SK-N-MC (cell line): ENCODE data around the gene MFSD12.

Experiments used
- EZH2 ChIP-seq: fragments of 200-600 bp; sonication (generic); IDR thresholded peaks from one replicate; pipeline ENCODE4 v1.6.1; 2017; ENCODE audit warnings: antibody characterized with exemption
- POLR2AphosphoS5 ChIP-seq: IDR thresholded peaks from 2 replicates; pipeline ENCODE4 v1.6.1; 2012; ENCODE audit warnings: mild to moderate bottlenecking, low read depth, low read length, borderline replicate concordance

- TF ChIP-seq EZH2: no peak
- no peak for TF ChIP-seq POLR2AphosphoS5
These were observed 44.7 kb downstream of the MFSD12 start for GRCh38 chr19:3512562-3513228.
